Measurements from ENCODE around the gene TSPEAR.
"Not testable (repeated sequence)": the region's sequence is repeated elsewhere in the genome, so short reads cannot be mapped to it uniquely, and the experiment has no call there.

DNA sequence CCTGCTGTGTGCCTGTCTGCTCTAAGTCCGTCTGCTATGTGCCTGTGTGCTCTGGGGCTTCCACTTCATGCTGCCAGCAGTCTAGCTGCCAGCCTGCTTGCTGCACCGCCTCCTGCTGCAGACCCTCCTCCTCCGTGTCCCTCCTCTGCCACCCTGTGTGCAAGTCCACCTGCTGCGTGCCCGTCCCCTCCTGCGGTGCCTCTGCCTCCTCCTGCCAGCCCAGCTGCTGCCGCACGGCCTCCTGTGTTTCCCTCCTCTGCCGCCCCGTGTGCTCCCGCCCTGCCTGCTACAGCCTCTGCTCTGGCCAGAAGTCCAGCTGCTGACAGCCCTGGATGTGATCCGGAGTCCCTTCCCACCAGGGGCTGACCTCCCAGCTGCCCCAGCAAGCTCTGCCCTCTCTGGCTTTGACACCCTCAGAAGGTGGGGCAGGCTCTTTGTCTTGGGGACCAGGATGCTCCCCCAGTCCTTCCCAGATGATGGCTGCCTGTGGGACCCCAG, 73.5 kb downstream of the TSPEAR start:
- TF ChIP-seq, protein P1, sequence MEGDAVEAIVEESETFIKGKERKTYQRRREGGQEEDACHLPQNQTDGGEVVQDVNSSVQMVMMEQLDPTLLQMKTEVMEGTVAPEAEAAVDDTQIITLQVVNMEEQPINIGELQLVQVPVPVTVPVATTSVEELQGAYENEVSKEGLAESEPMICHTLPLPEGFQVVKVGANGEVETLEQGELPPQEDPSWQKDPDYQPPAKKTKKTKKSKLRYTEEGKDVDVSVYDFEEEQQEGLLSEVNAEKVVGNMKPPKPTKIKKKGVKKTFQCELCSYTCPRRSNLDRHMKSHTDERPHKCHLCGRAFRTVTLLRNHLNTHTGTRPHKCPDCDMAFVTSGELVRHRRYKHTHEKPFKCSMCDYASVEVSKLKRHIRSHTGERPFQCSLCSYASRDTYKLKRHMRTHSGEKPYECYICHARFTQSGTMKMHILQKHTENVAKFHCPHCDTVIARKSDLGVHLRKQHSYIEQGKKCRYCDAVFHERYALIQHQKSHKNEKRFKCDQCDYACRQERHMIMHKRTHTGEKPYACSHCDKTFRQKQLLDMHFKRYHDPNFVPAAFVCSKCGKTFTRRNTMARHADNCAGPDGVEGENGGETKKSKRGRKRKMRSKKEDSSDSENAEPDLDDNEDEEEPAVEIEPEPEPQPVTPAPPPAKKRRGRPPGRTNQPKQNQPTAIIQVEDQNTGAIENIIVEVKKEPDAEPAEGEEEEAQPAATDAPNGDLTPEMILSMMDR (IDR thresholded peaks at IDR 0.05): not testable (repeated sequence)
- not testable (repeated sequence) for TF ChIP-seq POLR2A (IDR thresholded peaks at IDR 0.05)
